SK-N-SH (cell line): ENCODE measurements around the gene ABCC10. TPM values are rescaled to one million over a fixed set of nuclear protein-coding genes. Genes with fewer than 3 reads are reported as not detected.

ENCODE experiments used
- CTCF ChIA-PET: fragments of 300-600, 350-600 bp; formaldehyde crosslinking; extraction: SDS; loops from one replicate; lab custom pipeline; 2021; lab: Yijun Ruan, JAX
- POLR2A ChIA-PET: fragments of 350-600 bp; sonication (Branson Sonifier 250); formaldehyde crosslinking; extraction: SDS; loops from one replicate; lab custom pipeline; 2020; ENCODE audit warnings: antibody characterized with exemption, inconsistent platforms; lab: Yijun Ruan, JAX
- DNase-seq: peaks from one replicate; pipeline ENCODE4 v3.0.0; 2012
- H2AFZ ChIP-seq: fragments of 200-600 bp; sonication (generic); 2 replicates; pipeline ENCODE4 v1.8.1; 2016; ENCODE audit warnings: antibody characterized with exemption, mild to moderate bottlenecking, low read depth
- H3F3A ChIP-seq: fragments of 200-600 bp; sonication (generic); replicated peaks from 2 replicates; pipeline ENCODE3; 2016; ENCODE audit warnings: antibody characterized with exemption, mild to moderate bottlenecking; ENCODE audit not compliant: insufficient read depth
- H3K27ac ChIP-seq, 2 experiments: fragments of 200-500 bp in 1 of 2; fragments of 200-600 bp in 1 of 2; sonication (Bioruptor generic) in 1 of 2; sonication (generic), shearing (Covaris generic) in 1 of 2; 2 replicates each; pipeline versions ENCODE4 v1.5.1 to v1.6.1; 2014 to 2016; ENCODE audit warnings: low read depth in 2 of 2, inconsistent platforms in 1 of 2, low read length in 1 of 2, mild to moderate bottlenecking in 1 of 2, mixed read lengths in 1 of 2
- H3K27me3 ChIP-seq: fragments of 200-600 bp; sonication (generic), shearing (Covaris generic); 2 replicates; pipeline ENCODE4 v1.6.1; 2016; ENCODE audit warnings: mixed run types; ENCODE audit not compliant: insufficient read depth
- H3K36me3 ChIP-seq, 2 experiments: fragments of 200-500 bp in 1 of 2; fragments of 200-600 bp in 1 of 2; sonication (Bioruptor generic) in 1 of 2; sonication (generic) in 1 of 2; replicated peaks in 1 of 2; 2 replicates each; pipeline versions ENCODE3 to v1.5.1; 2014 to 2016; ENCODE audit warnings: low read length in 1 of 2, mild to moderate bottlenecking in 1 of 2; ENCODE audit not compliant: insufficient read depth in 2 of 2, control insufficient read depth in 1 of 2
- H3K4me1 ChIP-seq, 2 experiments: fragments of 200-500 bp in 1 of 2; fragments of 200-600 bp in 1 of 2; sonication (Bioruptor generic) in 1 of 2; sonication (generic), shearing (Covaris generic) in 1 of 2; 2 replicates each; pipeline versions ENCODE4 v1.5.1 to v1.6.1; 2014 to 2016; ENCODE audit warnings: low read depth in 1 of 2, low read length in 1 of 2, mixed run types in 1 of 2; ENCODE audit not compliant: insufficient read depth in 2 of 2, control insufficient read depth in 1 of 2
- H3K4me2 ChIP-seq: fragments of 200-600 bp; sonication (generic), shearing (Covaris generic); 2 replicates; pipeline ENCODE4 v1.6.1; 2017; ENCODE audit warnings: mixed run types
- H3K4me3 ChIP-seq, 2 experiments: fragments of 200-500 bp in 1 of 2; fragments of 200-600 bp in 1 of 2; sonication (Bioruptor generic) in 1 of 2; sonication (generic), shearing (Covaris generic) in 1 of 2; 2 replicates each; pipeline versions ENCODE4 v1.5.1 to v1.8.1; 2014 to 2016; ENCODE audit warnings: low read depth in 2 of 2, inconsistent platforms in 1 of 2, low read length in 1 of 2, mild to moderate bottlenecking in 1 of 2, mixed read lengths in 1 of 2, moderate library complexity in 1 of 2
- H3K79me2 ChIP-seq: fragments of 200-600 bp; sonication (generic); 2 replicates; pipeline ENCODE4 v1.8.1; 2017; ENCODE audit warnings: mild to moderate bottlenecking; ENCODE audit not compliant: insufficient read depth
- H3K9ac ChIP-seq: fragments of 200-600 bp; sonication (generic); 2 replicates; pipeline ENCODE4 v1.6.1; 2017; ENCODE audit warnings: mixed run types
- H3K9me2 ChIP-seq: fragments of 200-600 bp; sonication (generic); 2 replicates; pipeline ENCODE4 v1.6.1; 2017; ENCODE audit warnings: mixed run types
- H3K9me3 ChIP-seq: fragments of 200-600 bp; sonication (generic); 2 replicates; pipeline ENCODE4 v1.6.1; 2017; ENCODE audit warnings: mixed run types, mild to moderate bottlenecking, moderate library complexity
- H4K20me1 ChIP-seq: fragments of 200-600 bp; sonication (generic); 2 replicates; pipeline ENCODE4 v1.6.1; 2017; ENCODE audit warnings: mild to moderate bottlenecking, mixed run types; ENCODE audit not compliant: insufficient read depth
- CHD2 ChIP-seq: fragments of 150-350 bp; IDR thresholded peaks from 2 replicates; pipeline ENCODE4 v1.6.1; 2018; ENCODE audit warnings: low read length; ENCODE audit not compliant: partially characterized antibody
- EZH2phosphoT487 ChIP-seq: fragments of 200-600 bp; sonication (generic); IDR thresholded peaks from 2 replicates; pipeline ENCODE4 v1.6.1; 2017; ENCODE audit warnings: low read depth, mixed run types, mild to moderate bottlenecking, antibody characterized with exemption, moderate library complexity, borderline replicate concordance
- FOSL2 ChIP-seq: IDR thresholded peaks from 2 replicates; pipeline ENCODE4 v1.4.0; 2012; ENCODE audit warnings: low read depth, mild to moderate bottlenecking, moderate library complexity, borderline replicate concordance
- FOXJ3 ChIP-seq: sonication (generic); formaldehyde crosslinking; IDR thresholded peaks from 2 replicates; pipeline ENCODE4 v1.5.1; 2020; ENCODE audit warnings: mild to moderate bottlenecking, missing genetic modification reagents
- GABPA ChIP-seq: IDR thresholded peaks from 2 replicates; pipeline ENCODE4 v1.4.0; 2012; ENCODE audit warnings: low read depth, mild to moderate bottlenecking
- IRF3 ChIP-seq: fragments of 150-350 bp; IDR thresholded peaks from 2 replicates; pipeline ENCODE4 v1.6.1; 2016; ENCODE audit warnings: mild to moderate bottlenecking, low read depth, low read length
- MEF2A ChIP-seq: IDR thresholded peaks from 2 replicates; pipeline ENCODE4 v1.4.0; 2012; ENCODE audit warnings: low read depth, borderline replicate concordance
- NFIC ChIP-seq: IDR thresholded peaks from 2 replicates; pipeline ENCODE4 v1.4.0; 2012; ENCODE audit warnings: borderline replicate concordance
- RAD21 ChIP-seq: IDR thresholded peaks from 2 replicates; pipeline ENCODE4 v1.6.1; 2012; ENCODE audit warnings: mild to moderate bottlenecking, low read length
- RCOR1 ChIP-seq: fragments of 150-350 bp; IDR thresholded peaks from 2 replicates; pipeline ENCODE4 v1.6.1; 2017; ENCODE audit warnings: antibody characterized with exemption, low read length
- REST ChIP-seq: IDR thresholded peaks from 2 replicates; pipeline ENCODE4 v1.6.1; 2012; ENCODE audit warnings: mild to moderate bottlenecking, low read depth, low read length, moderate library complexity
- SIN3A ChIP-seq: IDR thresholded peaks from 2 replicates; pipeline ENCODE4 v1.6.1; 2012; ENCODE audit warnings: low read depth, mild to moderate bottlenecking, low read length, moderate library complexity, borderline replicate concordance
- SMC3 ChIP-seq: IDR thresholded peaks from 2 replicates; pipeline ENCODE4 v1.6.1; 2012; ENCODE audit warnings: low read depth, low read length, improper control_type of control experiment
- TCF12 ChIP-seq: IDR thresholded peaks from 2 replicates; pipeline ENCODE4 v1.4.0; 2012
- TEAD4 ChIP-seq: IDR thresholded peaks from 2 replicates; pipeline ENCODE4 v1.4.0; 2012; ENCODE audit warnings: mild to moderate bottlenecking, borderline replicate concordance; ENCODE audit not compliant: insufficient read depth
- whole genome bisulfite sequencing: methylation state at CpG from one replicate; pipeline ENCODE4 v1.1.6; 2017; ENCODE audit warnings: low lambda C conversion rate; 5-methylcytosine and 5-hydroxymethylcytosine counted together
- polyA plus RNA-seq, 3 experiments: library from polyadenylated mRNA; depleted of rRNA; stranded (reverse); fragments of >200 nt; gene quantifications; 2 replicates each; pipeline ENCODE4 v1.2.3, GENCODE V29; 2012
- TF ChIP-seq, protein P1 (sequence below): IDR thresholded peaks from 2 replicates; pipeline ENCODE4 v1.4.0; 2012; ENCODE audit warnings: low read depth
- TF ChIP-seq, protein P2 (sequence below): fragments of 200-600 bp; sonication (generic); IDR thresholded peaks from 2 replicates; pipeline ENCODE4 v1.6.1; 2017; ENCODE audit warnings: antibody characterized with exemption, mild to moderate bottlenecking, moderate library complexity

ABCC10 gene
- polyA plus RNA-seq, 1 of the 3 experiments (the other 2 are of a cell fraction): 28.3 TPM

GRCh38 chr6:43412541-43412940, 14.8 kb upstream of the ABCC10 start:
- Histone ChIP-seq H3K27me3 (no peaks in the 10 kb centered on the region), H2AFZ (no peak overlapping the region), H3K79me2 (no peaks in the 10 kb centered on the region), H3K4me3 (no peak overlapping the region), H3K9ac (no peak overlapping the region), H3K36me3 (no peaks in the 10 kb centered on the region), H3K9me2 (no peaks in the 10 kb centered on the region), H3F3A (no peaks in the 10 kb centered on the region), H3K4me2 (no peak overlapping the region), H4K20me1 (no peaks in the 10 kb centered on the region), H3K9me3 (no peaks in the 10 kb centered on the region), H3K4me1 (no peaks in the 10 kb centered on the region), H3K27ac (no peak overlapping the region)
- WGBS: no CpG with 5 or more reads among the region's 5 CpGs
- POLR2A ChIA-PET: no interaction called here
- no peak for DNase-seq
- TF ChIP-seq RCOR1: no peak
- TF ChIP-seq CHD2: no peak
- TF ChIP-seq, protein P1, sequence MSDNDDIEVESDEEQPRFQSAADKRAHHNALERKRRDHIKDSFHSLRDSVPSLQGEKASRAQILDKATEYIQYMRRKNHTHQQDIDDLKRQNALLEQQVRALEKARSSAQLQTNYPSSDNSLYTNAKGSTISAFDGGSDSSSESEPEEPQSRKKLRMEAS: no peak
- no peak for TF ChIP-seq RAD21
- TF ChIP-seq TCF12: no peak
- TF ChIP-seq FOXJ3 (CRISPR knock-in tag): no peak
- TF ChIP-seq FOSL2: no peak
- TF ChIP-seq IRF3: no peak
- no peak for TF ChIP-seq MEF2A
- no peak for TF ChIP-seq GABPA
- TF ChIP-seq REST: no peak
- TF ChIP-seq SMC3: no peak
- TF ChIP-seq SIN3A: no peak
- no peak for TF ChIP-seq TEAD4
- TF ChIP-seq EZH2phosphoT487: no peak
- TF ChIP-seq, protein P2, sequence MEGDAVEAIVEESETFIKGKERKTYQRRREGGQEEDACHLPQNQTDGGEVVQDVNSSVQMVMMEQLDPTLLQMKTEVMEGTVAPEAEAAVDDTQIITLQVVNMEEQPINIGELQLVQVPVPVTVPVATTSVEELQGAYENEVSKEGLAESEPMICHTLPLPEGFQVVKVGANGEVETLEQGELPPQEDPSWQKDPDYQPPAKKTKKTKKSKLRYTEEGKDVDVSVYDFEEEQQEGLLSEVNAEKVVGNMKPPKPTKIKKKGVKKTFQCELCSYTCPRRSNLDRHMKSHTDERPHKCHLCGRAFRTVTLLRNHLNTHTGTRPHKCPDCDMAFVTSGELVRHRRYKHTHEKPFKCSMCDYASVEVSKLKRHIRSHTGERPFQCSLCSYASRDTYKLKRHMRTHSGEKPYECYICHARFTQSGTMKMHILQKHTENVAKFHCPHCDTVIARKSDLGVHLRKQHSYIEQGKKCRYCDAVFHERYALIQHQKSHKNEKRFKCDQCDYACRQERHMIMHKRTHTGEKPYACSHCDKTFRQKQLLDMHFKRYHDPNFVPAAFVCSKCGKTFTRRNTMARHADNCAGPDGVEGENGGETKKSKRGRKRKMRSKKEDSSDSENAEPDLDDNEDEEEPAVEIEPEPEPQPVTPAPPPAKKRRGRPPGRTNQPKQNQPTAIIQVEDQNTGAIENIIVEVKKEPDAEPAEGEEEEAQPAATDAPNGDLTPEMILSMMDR: no peak
- no peak for TF ChIP-seq NFIC
- CTCF ChIA-PET: interaction anchor here (0.7 to 1.8 kb wide), 4 partner anchors 22 to 95 kb away, joined by 3 to 7 read pairs (median 3); no protein-coding TSS in a partner anchor
